GM18868 (cell line): ENCODE results near the gene TTC7B.

Source experiments
- ATAC-seq: cut with Tn5 transposase; IDR thresholded peaks from one replicate; pipeline ENCODE4 v1.9.1; 2021; ENCODE audit warnings: mild to moderate bottlenecking, moderate library complexity; ENCODE audit not compliant: unreplicated experiment

Gene TTC7B

DNA sequence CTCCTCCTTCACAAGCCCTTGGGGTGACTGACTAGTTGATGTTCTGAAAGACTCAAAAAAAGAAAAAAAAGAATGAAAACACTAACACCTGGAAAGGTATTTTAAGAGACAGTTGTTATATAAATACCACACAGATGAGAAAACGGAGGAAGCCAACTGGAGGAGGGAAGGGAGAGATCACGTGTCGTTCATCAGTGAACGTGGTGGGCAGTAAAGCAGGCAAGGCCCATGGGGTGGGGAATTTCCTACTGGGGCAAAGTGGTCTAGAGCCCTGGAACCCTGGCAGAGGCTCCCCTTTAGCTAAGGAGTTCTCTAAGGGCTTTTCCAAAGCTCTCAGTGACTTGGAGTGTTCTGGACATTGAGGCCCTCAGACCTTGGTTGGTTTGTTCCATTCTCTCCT lies 249.7 kb downstream of the TTC7B start:
- ATAC-seq, result no peak

DNA sequence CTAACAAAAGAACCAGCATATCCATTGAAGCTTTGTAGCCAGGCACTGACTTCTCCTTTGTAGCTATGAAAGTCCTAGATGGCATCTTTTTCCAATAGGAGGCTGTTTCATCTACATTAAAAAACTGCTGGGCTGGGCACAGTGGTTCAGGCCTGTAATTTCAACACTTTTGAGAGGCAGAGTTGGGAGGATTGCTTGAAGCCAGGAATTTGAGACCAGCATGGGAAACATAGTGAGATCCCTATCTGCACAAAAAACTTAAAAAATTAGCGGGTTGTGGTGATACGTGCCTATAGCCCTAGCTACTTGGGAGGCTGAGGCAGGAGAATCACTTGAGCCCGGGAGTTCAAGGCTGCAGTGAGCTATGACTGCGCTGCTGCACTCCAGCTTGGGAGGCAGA lies 251.7 kb downstream of the TTC7B start:
- ATAC-seq, result no peak

DNA sequence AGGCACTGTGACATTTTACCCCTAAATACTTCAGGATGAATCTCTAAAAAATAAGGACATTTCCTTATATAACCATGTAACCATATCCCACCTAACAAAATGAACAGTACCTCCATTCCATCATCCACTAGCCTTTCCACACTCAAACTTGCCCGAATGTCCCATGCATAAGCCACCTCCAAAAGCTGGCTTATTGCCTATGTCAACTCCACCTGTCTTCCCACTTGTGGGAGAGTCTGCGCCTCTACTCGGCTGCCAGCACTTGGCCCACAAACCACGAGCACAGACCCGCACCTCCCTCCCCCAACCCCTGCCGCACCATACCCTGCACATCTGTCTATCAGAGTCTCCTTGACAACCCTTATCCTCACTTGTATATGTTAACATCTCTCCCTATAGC lies 253.6 kb downstream of the TTC7B start:
- ATAC-seq, result no peak

DNA sequence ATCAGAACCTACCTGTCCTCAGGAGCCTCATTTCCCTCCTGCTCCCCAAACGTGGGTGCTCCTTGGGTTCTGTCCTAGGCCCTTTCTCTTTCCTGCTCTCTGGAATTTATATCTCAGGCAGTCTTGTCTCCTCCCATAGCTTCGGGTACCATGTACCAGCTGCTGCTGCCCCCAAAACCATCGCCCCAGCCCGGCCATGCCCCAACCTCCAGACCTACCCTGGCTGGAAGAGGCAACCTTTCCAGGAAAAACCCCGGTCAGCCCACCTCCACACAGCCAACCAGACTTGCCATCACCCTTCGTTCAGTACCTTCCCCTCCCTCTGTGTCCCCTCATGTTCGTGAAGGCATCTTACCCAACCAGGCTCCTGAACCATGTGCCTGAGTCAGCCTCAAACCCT lies 254.3 kb downstream of the TTC7B start:
- no peak for ATAC-seq

- no peak for ATAC-seq
Observed at GRCh38 chr14:90560991-90561390, 255.2 kb downstream of the TTC7B start.

GRCh38 chr14:90560558-90560957 lies 255.7 kb downstream of the TTC7B start:
- ATAC-seq, result no peak

DNA sequence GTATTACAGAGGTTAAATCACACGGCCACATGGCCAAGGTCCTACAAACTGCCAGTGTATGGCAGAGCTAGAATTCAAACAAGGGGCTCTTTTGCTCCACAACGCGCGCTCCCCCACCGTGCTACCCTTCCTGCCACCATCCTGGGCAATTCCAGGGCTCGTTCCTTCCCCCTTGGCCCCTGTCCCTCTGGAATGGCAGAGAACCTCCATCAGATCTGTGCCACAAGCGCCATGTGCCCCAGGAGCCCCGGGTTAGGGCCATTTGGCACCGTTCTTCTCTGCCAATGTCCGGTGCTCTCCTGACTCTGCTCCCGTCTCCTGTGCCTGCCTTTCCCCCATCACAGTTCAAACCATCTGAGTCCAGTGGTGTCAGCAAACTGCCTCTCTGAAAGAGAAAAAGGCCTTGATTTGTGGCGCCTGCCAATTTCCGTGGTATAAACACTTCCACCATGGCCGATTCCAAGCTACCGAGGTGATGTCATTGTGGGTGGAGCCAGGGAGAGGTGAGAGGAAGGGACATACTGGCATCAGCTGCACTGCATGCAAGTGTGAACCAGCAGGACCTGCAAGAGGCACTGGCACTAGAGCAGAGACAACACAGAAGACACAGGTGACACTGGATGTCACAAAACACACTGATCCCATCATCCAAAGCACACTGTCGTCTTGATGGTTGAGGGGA lies 256.3 kb downstream of the TTC7B start:
- ATAC-seq, result no peak

DNA sequence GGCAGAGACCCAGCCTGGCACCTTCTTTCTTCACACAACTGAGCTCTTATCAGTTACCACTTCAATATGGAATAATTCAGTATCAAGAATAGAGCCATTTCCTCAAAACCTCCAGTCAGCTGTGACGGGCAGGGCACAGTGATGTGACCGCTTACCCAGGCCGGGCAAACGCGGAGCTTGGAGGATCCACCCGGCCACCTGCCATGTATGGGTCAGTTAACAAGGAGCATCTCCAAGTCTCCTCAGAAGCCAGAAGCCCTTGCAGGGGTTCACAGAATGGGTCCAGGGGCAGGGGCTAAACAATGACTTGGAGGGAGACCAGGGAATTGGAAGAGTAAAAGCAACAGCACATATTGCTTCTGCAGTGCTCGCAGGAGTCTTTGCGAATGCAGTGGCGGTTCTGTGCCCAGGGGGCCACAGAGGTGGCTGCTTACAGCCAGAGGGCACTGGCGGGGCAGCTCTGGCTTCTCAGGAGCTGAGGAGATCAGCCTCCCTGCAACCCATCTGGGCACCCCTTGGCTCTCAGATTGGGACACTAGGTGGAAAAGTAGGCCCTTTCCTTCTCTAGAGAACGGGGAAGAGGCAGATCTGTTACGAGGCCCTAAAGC lies 257.1 kb downstream of the TTC7B start:
- no peak for ATAC-seq

DNA sequence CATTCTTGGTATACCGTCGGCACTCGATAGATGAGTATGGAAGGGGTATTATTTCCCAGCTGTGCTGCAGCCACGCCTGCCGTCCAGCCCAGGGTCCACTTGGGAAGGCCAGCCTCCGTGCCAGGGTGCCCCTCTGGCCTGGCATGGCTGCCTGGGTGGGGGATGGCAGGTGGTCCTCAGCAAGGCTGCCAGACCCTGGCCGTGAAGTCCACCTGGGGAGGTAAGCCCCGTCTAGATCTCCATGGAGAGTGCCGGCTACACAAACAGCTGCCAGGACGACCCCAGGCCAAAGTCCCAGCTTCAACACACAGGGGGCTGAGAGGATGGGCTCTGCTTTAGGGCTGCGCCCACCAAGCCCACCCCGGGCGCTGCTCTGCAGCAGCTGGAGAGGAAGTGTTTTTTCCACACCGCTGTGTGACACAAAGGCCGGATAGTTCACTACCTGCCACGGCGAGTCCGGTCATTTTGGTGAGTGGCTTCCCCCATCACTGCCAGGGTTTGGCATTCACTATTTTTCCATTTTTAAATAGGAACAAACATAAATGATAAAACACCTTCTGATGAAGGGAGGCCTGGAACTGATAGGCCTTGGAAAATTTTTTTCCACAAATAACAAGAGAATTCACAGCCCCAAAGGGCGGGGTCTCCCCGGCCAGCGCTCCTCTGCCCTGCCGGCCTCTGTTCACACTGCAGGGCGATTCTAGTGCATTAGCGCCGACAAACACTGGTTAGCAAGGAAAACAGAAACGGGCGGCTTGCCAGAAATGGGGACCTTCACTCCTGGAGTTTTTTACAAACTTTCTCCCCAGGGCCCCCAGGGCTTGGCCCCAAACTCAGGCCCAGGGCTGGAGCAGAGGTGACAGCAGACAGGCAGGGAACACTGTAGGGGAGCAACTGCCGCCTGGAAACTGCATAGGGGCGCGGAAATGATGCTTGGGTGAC lies 257.9 kb downstream of the TTC7B start:
- ATAC-seq, result no peak

GRCh38 chr14:90557516-90557915 lies 258.7 kb downstream of the TTC7B start:
- no peak for ATAC-seq

GRCh38 chr14:90556666-90557450 lies 259.4 kb downstream of the TTC7B start:
- ATAC-seq, result no peak

DNA sequence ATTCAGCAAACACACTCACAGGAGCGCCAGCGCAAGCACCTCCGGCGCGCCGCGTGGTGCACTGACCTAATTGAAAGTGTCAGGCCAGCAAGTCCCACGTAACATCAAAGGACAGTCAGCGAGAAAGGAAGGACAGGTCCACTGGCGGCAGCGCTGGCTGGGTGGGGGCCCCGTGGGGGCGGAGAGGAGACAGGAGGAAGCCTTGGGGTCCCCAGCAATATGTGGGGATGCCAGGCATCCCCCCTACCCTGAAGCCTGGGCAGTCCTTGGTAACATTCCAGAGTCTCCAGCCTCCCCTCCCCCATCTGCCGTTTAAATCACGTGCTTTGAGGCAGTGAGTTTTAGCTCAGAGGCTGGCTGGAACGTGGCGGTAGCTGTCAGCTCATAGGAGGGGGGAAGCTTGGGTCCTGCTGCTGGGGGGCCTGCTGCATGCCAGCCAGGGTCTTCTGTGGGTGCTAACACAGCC lies 260.2 kb downstream of the TTC7B start:
- ATAC-seq, result no peak

DNA sequence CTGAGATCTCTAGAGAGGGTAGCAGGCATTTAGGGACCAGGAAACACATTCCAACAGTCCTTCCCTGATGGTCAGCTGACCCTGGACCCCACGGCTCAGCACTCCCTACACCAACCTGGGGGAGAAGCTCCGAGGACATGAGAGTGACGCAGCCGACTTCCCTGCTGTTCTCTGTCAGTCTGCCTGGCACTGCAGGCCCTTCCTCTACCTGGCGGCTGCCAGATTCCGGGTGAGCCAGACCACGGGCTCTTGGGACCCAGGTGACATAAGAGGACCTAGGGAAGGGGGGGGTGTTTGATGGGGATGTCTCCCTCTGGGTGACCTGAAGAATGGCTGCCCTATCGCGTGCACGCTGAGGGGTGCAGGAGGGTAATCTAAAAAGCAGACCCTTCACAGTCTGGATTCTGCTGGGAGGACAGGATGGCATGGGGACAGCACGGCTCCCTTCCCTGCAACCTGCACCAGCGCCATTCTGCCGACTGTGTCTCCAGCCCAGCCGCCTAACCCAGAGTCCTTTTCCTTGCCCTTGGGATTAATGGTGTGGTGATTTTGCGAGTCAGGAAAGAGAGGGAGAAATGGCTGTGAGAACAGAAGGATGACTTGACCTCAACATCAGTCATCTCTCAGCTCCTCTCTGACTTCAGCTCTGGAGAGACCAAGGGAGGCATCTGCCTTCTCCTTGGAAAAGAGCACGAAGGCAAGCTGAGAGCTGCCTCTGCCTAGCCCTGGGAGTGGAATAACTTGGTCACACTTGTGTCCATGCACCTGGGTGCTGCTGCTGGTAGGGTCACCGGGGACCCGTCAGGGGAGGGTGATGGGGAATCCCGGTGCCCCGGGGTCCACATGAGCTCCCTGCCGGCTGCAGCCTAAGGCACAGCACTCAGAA lies 260.9 kb downstream of the TTC7B start:
- ATAC-seq, result no peak

GRCh38 chr14:90554341-90554740 lies 261.9 kb downstream of the TTC7B start:
- ATAC-seq, result no peak

DNA sequence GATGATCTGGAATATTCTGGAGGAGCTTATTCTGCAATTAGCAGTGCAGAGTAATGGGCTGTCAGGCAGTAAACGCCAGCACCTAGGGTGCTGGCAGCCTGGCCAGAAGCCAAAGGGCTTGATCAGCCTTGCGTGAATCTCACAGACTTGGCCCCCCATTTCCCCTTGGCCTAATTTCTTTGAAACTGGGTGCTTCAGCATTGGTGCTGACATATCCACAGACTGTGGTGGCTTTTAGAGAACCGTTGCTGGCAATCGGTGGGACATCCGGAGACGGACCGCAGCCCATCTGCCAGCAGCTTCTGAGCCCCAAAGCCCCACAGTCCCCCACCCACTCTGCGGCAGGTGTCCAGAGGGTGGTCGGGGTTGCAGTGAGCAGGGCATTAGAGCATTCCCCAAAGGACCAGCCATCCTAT lies 262.3 kb downstream of the TTC7B start:
- ATAC-seq, result no peak

GRCh38 chr14:90553298-90553920 lies 262.8 kb downstream of the TTC7B start:
- ATAC-seq, result no peak

- no peak for ATAC-seq
Observed at GRCh38 chr14:90552465-90553297, 263.5 kb downstream of the TTC7B start.

GRCh38 chr14:90551733-90552464 lies 264.3 kb downstream of the TTC7B start:
- no peak for ATAC-seq
